ENCODE data around the gene TUBB2B.

TUBB2B gene

DNA sequence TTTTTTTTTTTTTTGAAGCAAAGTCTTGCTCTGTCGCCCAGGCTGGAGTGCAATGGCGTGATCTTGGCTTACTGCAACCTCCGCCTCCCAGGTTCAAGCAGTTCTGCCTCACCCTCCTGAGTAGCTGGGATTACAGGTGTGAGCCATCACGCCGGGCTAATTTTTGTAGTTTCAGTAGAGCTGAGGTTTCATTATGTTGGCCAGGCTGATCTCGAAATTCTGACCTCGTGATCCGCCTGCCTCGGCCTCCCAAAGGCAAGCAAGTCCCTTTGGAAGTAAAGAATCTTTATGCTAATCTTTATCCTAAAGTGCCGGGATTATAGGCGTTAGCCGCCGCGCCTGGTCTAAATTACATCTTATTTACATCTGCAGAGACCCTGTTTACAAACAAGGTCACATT lies 32.8 kb upstream of the TUBB2B start:
- H3K27ac ChIP-seq: no peak overlapping the region
- DNase-seq: no peak
- no peak for TF ChIP-seq CTCF (IDR thresholded peaks at IDR 0.05; ENCODE audit: low read depth, low read length, missing control alignments)
- in situ Hi-C loops (cut with HindIII; ENCODE audit: low pct_ligation_motif_present, low sequenced_read_pairs): no loop called here
- H3K36me3 ChIP-seq (replicated peaks): peaks cover 14% of the 10 kb centered on the region
- no peak overlapping the region for H3K4me3 ChIP-seq (ENCODE audit: low read depth, low read length)
- H3K27me3 ChIP-seq (replicated peaks): no peaks in the 10 kb centered on the region

GRCh38 chr6:3259491-3259958 lies 32.1 kb upstream of the TUBB2B start:
- peak; percentile 34 for DNase-seq
- Histone ChIP-seq H3K27me3 (replicated peaks) (no peaks in the 10 kb centered on the region), H3K4me3 (ENCODE audit: low read depth, low read length) (peak overlapping the region; percentile 94), H3K27ac (peak overlapping the region; percentile 54), H3K36me3 (replicated peaks) (peaks cover 12% of the 10 kb centered on the region)
- peak; percentile 25 for TF ChIP-seq CTCF (IDR thresholded peaks at IDR 0.05; ENCODE audit: low read depth, low read length, missing control alignments)
- in situ Hi-C loops (cut with HindIII; ENCODE audit: low pct_ligation_motif_present, low sequenced_read_pairs): no loop called here

- Histone ChIP-seq H3K4me3 (ENCODE audit: low read depth, low read length) (peak within 1 kb of the TSS; percentile 94), H3K27me3 (replicated peaks) (no peaks in the 10 kb centered on the region), H3K36me3 (replicated peaks) (peaks cover 7% of the 10 kb centered on the region), H3K27ac (peak within 1 kb of the TSS; percentile 54)
- in situ Hi-C loops (cut with HindIII; ENCODE audit: low pct_ligation_motif_present, low sequenced_read_pairs): no loop called here
- TF ChIP-seq CTCF (IDR thresholded peaks at IDR 0.05; ENCODE audit: low read depth, low read length, missing control alignments): no peak
- DNase-seq: peak; percentile 86
Observed at GRCh38 chr6:3258720-3259490, 31.5 kb upstream of the TUBB2B start, which contains the start of gene PSMG4. PSMG4 (plus strand) TSS chr6:3258947; CDS start chr6:3259023, 76 bp downstream.

DNA sequence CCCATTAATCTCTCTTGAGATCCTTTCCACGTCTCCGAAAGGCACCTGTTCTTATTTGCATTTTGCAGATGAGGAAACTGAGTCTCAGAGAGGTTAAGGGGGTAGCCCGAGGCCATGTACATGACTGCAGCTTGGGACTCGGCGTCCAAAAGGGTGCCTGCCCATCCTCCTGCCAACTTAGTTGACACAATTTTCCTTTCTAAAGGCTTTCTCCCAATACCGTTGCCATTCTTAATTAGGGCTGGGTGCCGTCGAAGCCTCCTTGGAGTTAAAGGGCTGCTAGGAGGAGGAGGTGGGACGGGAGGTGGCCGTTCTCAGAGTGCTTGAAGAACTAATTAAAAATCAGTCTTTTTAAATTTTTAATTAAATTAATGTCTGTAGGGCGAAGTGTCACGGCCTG lies 30.7 kb upstream of the TUBB2B start:
- DNase-seq: no peak
- Histone ChIP-seq H3K4me3 (ENCODE audit: low read depth, low read length) (peak overlapping the region; percentile 51), H3K36me3 (replicated peaks) (no peaks in the 10 kb centered on the region), H3K27ac (no peak overlapping the region), H3K27me3 (replicated peaks) (no peaks in the 10 kb centered on the region)
- no peak for TF ChIP-seq CTCF (IDR thresholded peaks at IDR 0.05; ENCODE audit: low read depth, low read length, missing control alignments)
- in situ Hi-C loops (cut with HindIII; ENCODE audit: low pct_ligation_motif_present, low sequenced_read_pairs): no loop called here

DNA sequence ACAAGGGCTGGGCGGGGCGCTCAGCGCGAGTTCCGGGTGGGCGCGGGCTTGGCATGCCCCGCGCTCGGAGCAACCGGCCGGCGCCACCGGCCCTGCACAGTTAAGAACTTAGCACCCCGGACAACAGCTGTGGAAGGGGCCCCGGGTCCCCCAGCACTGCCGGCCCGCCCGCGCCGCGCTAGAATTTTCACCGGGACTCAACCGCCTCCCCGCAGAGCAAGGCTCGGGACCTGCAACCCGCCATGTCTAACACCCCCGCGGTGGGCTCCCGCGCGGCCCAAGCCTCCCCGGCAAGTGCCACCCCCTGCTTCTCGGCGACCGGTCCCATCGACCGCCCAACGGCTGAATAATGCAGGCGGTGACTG lies 26.1 kb upstream of the TUBB2B start:
- Histone ChIP-seq H3K27ac (no peak overlapping the region), H3K27me3 (replicated peaks) (no peaks in the 10 kb centered on the region), H3K36me3 (replicated peaks) (no peaks in the 10 kb centered on the region), H3K4me3 (ENCODE audit: low read depth, low read length) (no peak overlapping the region)
- no peak for DNase-seq
- in situ Hi-C loops (cut with HindIII; ENCODE audit: low pct_ligation_motif_present, low sequenced_read_pairs): no loop called here
- TF ChIP-seq CTCF (IDR thresholded peaks at IDR 0.05; ENCODE audit: low read depth, low read length, missing control alignments): no peak
